Measurements from ENCODE around the gene TCERG1L.

- TF ChIP-seq EZH2 (IDR thresholded peaks at IDR 0.05; ENCODE audit: borderline replicate concordance) (no peak), CTCF (IDR thresholded peaks at IDR 0.05; ENCODE audit: poor library complexity) (no peak)
Observed at GRCh38 chr10:131274133-131274880, 37.2 kb downstream of the TCERG1L start.
